Loucy (cell line): ENCODE measurements around the gene OR5D16.

Experiments used
- H2AFZ ChIP-seq: fragments of 200-600 bp; sonication (generic); 2 replicates; pipeline ENCODE4 v1.6.0; 2016; ENCODE audit warnings: antibody characterized with exemption, mild to moderate bottlenecking, low read length, moderate library complexity
- H3F3A ChIP-seq: fragments of 200-600 bp; 2 replicates; pipeline ENCODE4 v1.6.0; 2016; ENCODE audit warnings: antibody characterized with exemption, low read depth, mild to moderate bottlenecking
- H3K27me3 ChIP-seq: fragments of 200-600 bp; sonication (generic); 2 replicates; pipeline ENCODE4 v1.6.1; 2014; ENCODE audit warnings: low read length, mild to moderate bottlenecking; ENCODE audit not compliant: insufficient read depth, poor library complexity, severe bottlenecking
- H3K36me3 ChIP-seq: fragments of 200-600 bp; sonication (generic); 2 replicates; pipeline ENCODE4 v1.6.1; 2016; ENCODE audit warnings: low read length; ENCODE audit not compliant: insufficient read depth
- H3K4me1 ChIP-seq: fragments of 200-600 bp; sonication (generic); 2 replicates; pipeline ENCODE4 v1.5.1; 2014; ENCODE audit warnings: low read length, mild to moderate bottlenecking; ENCODE audit not compliant: insufficient read depth, poor library complexity, severe bottlenecking
- H3K4me2 ChIP-seq: fragments of 200-600 bp; sonication (generic); 2 replicates; pipeline ENCODE4 v1.6.0; 2014; ENCODE audit warnings: antibody characterized with exemption, low read length, low read depth, mild to moderate bottlenecking; ENCODE audit not compliant: poor library complexity, severe bottlenecking
- H3K4me3 ChIP-seq: fragments of 200-600 bp; sonication (generic); 2 replicates; pipeline ENCODE4 v1.5.1; 2014; ENCODE audit warnings: low read length, mild to moderate bottlenecking, mixed read lengths; ENCODE audit not compliant: poor library complexity, severe bottlenecking
- H3K79me2 ChIP-seq: fragments of 200-600 bp; sonication (generic); 2 replicates; pipeline ENCODE4 v1.6.1; 2014; ENCODE audit warnings: low read length; ENCODE audit not compliant: insufficient read depth
- H3K9ac ChIP-seq: fragments of 200-600 bp; sonication (generic); 2 replicates; pipeline ENCODE4 v1.6.0; 2014; ENCODE audit warnings: mild to moderate bottlenecking, low read depth, low read length, moderate library complexity; ENCODE audit not compliant: poor library complexity, severe bottlenecking
- H3K9me2 ChIP-seq: fragments of 200-600 bp; sonication (generic); replicated peaks from 2 replicates; pipeline ENCODE4 v1.6.1; 2016; ENCODE audit warnings: low read depth, low read length, mixed read lengths
- H3K9me3 ChIP-seq: fragments of 200-600 bp; sonication (generic); 2 replicates; pipeline ENCODE4 v1.6.1; 2014; ENCODE audit warnings: mild to moderate bottlenecking, antibody characterized with exemption, low read length, low read depth; ENCODE audit not compliant: insufficient read depth
- H4K20me1 ChIP-seq: fragments of 200-600 bp; sonication (generic); 2 replicates; pipeline ENCODE4 v1.6.0; 2014; ENCODE audit warnings: antibody characterized with exemption, low read length, mild to moderate bottlenecking; ENCODE audit not compliant: insufficient read depth, poor library complexity, severe bottlenecking
- CTCF ChIP-seq: fragments of 200-600 bp; sonication (generic); conservative IDR thresholded peaks from 2 replicates; pipeline ENCODE4 v1.5.1; 2014; ENCODE audit warnings: mild to moderate bottlenecking, antibody characterized with exemption, low read length
- EZH2phosphoT487 ChIP-seq: fragments of 200-600 bp; IDR thresholded peaks from 2 replicates; pipeline ENCODE4 v1.6.1; 2018; ENCODE audit warnings: antibody characterized with exemption, mild to moderate bottlenecking, moderate library complexity, borderline replicate concordance

The OR5D16 gene

GRCh38 chr11:55826919-55827318 is 11.6 kb upstream of the OR5D16 start, which contains the start of gene OR5L2:
OR5L2 (plus strand) TSS chr11:55827219; CDS start chr11:55827219, 0 bp downstream.
- H2AFZ ChIP-seq = no peak within 1 kb of the TSS
- no peaks in the 10 kb centered on the region for H3K27me3 ChIP-seq
- no peaks in the 10 kb centered on the region for H3K9me3 ChIP-seq
- H3K4me3 ChIP-seq = no peak within 1 kb of the TSS
- no peak for TF ChIP-seq EZH2phosphoT487
- no peak for TF ChIP-seq CTCF
- no peaks in the 10 kb centered on the region for H3K79me2 ChIP-seq
- H3K9me2 ChIP-seq = no peaks in the 10 kb centered on the region
- H4K20me1 ChIP-seq = no peaks in the 10 kb centered on the region
- H3K4me1 ChIP-seq = no peaks in the 10 kb centered on the region
- H3K9ac ChIP-seq = no peak within 1 kb of the TSS
- no peak within 1 kb of the TSS for H3K4me2 ChIP-seq
- H3F3A ChIP-seq = no peaks in the 10 kb centered on the region
- H3K36me3 ChIP-seq = no peaks in the 10 kb centered on the region

GRCh38 chr11:55847453-55847852 is 8.9 kb downstream of the OR5D16 start:
- Histone ChIP-seq H3K36me3 (no peaks in the 10 kb centered on the region), H3K79me2 (no peaks in the 10 kb centered on the region), H3K27me3 (no peaks in the 10 kb centered on the region), H3K9ac (no peak overlapping the region), H3K9me2 (no peaks in the 10 kb centered on the region), H3K9me3 (no peaks in the 10 kb centered on the region), H3K4me3 (no peak overlapping the region), H3F3A (no peaks in the 10 kb centered on the region), H3K4me1 (no peaks in the 10 kb centered on the region), H3K4me2 (no peak overlapping the region), H4K20me1 (no peaks in the 10 kb centered on the region), H2AFZ (no peak overlapping the region)
- TF ChIP-seq EZH2phosphoT487 (no peak), CTCF (no peak)

- H3K27me3 ChIP-seq = no peaks in the 10 kb centered on the region
- no peak for TF ChIP-seq EZH2phosphoT487
- no peak for TF ChIP-seq CTCF
- H3K36me3 ChIP-seq = no peaks in the 10 kb centered on the region
- no peaks in the 10 kb centered on the region for H3F3A ChIP-seq
- no peaks in the 10 kb centered on the region for H3K9me2 ChIP-seq
- H3K9ac ChIP-seq = no peak overlapping the region
- H3K4me1 ChIP-seq = no peaks in the 10 kb centered on the region
- no peak overlapping the region for H3K4me3 ChIP-seq
- no peaks in the 10 kb centered on the region for H4K20me1 ChIP-seq
- no peaks in the 10 kb centered on the region for H3K79me2 ChIP-seq
- H3K9me3 ChIP-seq = no peaks in the 10 kb centered on the region
- no peak overlapping the region for H2AFZ ChIP-seq
- H3K4me2 ChIP-seq = no peak overlapping the region
These were observed 10.5 kb downstream of the OR5D16 start for GRCh38 chr11:55849037-55849436.
